HepG2 (cell line): ENCODE measurements around the gene CAB39. TPM values are rescaled to one million over a fixed set of nuclear protein-coding genes. Genes with fewer than 3 reads are reported as not detected.

ENCODE experiments used
- ATAC-seq: fragments of 200-7000 bp; cut with Tn5 transposase; 3 replicates; pipeline ENCODE4 v1.9.1; 2020; ENCODE audit warnings: mild to moderate bottlenecking, moderate library complexity
- BruUV-seq: library from RNA; stranded (reverse); fragments of 400-500 nt; replicated peaks from 2 replicates; lab custom pipeline; 2021; lab: Mats Ljungman, UMichigan
- CTCF ChIA-PET: fragments of 300-600 bp; formaldehyde crosslinking; extraction: SDS; loops from one replicate; lab custom pipeline; 2021; ENCODE audit warnings: low total read pairs, inconsistent platforms, low intra/inter-chr PET ratio; lab: Yijun Ruan, JAX
- POLR2A ChIA-PET: fragments of 350-600 bp; sonication (Branson Sonifier 250); formaldehyde crosslinking; loops from one replicate; lab custom pipeline; 2020; ENCODE audit warnings: antibody characterized with exemption, inconsistent platforms; lab: Yijun Ruan, JAX
- DNase-seq: peaks from one replicate; pipeline ENCODE4 v3.0.0-alpha.2; 2015; ENCODE audit warnings: low spot score
- FAIRE-seq: peaks from 3 replicates; lab custom pipeline; 2011; peaks lifted over from hg19 to GRCh38; lab: Jason Lieb, UNC
- H2AFZ ChIP-seq: one replicate; pipeline ENCODE4 v1.6.1; 2011; ENCODE audit warnings: low read length, inconsistent platforms
- H3K27ac ChIP-seq: fragments of 300-600 bp; 3 replicates; pipeline ENCODE4 v1.8.0; 2011; ENCODE audit warnings: mixed run types, mild to moderate bottlenecking, mixed read lengths, low read length, inconsistent platforms; ENCODE audit not compliant: insufficient read depth; ENCODE audit errors: extremely low read length
- H3K27me3 ChIP-seq, 2 experiments: fragments of 200-600 bp in 1 of 2; 2 replicates in 1 of 2; 3 replicates in 1 of 2; pipeline versions ENCODE4 v1.6.0 to v1.8.0; 2011; ENCODE audit warnings: low read length in 2 of 2, mild to moderate bottlenecking in 2 of 2, moderate library complexity in 2 of 2, inconsistent platforms in 1 of 2; ENCODE audit not compliant: insufficient read depth in 2 of 2, control insufficient read depth in 1 of 2
- H3K36me3 ChIP-seq, 2 experiments: fragments of 200-600 bp in 1 of 2; replicated peaks in 1 of 2; 2 replicates in 1 of 2; 3 replicates in 1 of 2; pipeline versions ENCODE4 v1.5.1 to v1.8.0; 2011; ENCODE audit warnings: low read length in 2 of 2, inconsistent platforms in 1 of 2; ENCODE audit not compliant: insufficient read depth in 2 of 2, control insufficient read depth in 1 of 2
- H3K4me1 ChIP-seq: 2 replicates; pipeline ENCODE4 v1.5.1; 2012; ENCODE audit warnings: low read length, inconsistent platforms; ENCODE audit not compliant: insufficient read depth
- H3K4me2 ChIP-seq: 2 replicates; pipeline ENCODE4 v1.6.0; 2011; ENCODE audit warnings: low read depth, low read length, inconsistent platforms
- H3K4me3 ChIP-seq, 3 experiments: fragments of 200-600 bp in 1 of 3; sonication (generic), shearing (Covaris generic) in 1 of 3; replicated peaks in 1 of 3; 2 replicates each; pipeline ENCODE4 v1.5.1; 2011 to 2016; ENCODE audit warnings: low read length in 3 of 3, inconsistent platforms in 2 of 3, low read depth in 2 of 3, mild to moderate bottlenecking in 2 of 3, control low read depth in 1 of 3, mixed read lengths in 1 of 3; ENCODE audit not compliant: insufficient read depth in 1 of 3
- H3K79me2 ChIP-seq: one replicate; pipeline ENCODE4 v1.6.1; 2011; ENCODE audit warnings: low read length, inconsistent platforms; ENCODE audit not compliant: insufficient read depth
- H3K9ac ChIP-seq: 2 replicates; pipeline ENCODE4 v1.6.0; 2011; ENCODE audit warnings: mild to moderate bottlenecking, low read depth, low read length, inconsistent platforms; ENCODE audit not compliant: insufficient read depth
- H3K9me3 ChIP-seq: 2 replicates; pipeline ENCODE4 v1.5.1; 2012; ENCODE audit warnings: mild to moderate bottlenecking, low read length
- H4K20me1 ChIP-seq: 2 replicates; pipeline ENCODE4 v1.6.0; 2011; ENCODE audit warnings: inconsistent platforms, mild to moderate bottlenecking, low read length, moderate library complexity; ENCODE audit not compliant: insufficient read depth
- GATA4 ChIP-seq: sonication (generic); IDR thresholded peaks from 2 replicates; pipeline ENCODE4 v1.6.1; 2016; ENCODE audit warnings: antibody characterized with exemption, low read depth, borderline replicate concordance
- ISL2 ChIP-seq: sonication (generic); formaldehyde crosslinking; IDR thresholded peaks from 2 replicates; pipeline ENCODE4 v1.5.0; 2020; ENCODE audit warnings: missing genetic modification reagents
- SP1 ChIP-seq, 2 experiments: fragments of 450-650 bp in 1 of 2; sonication (generic) in 1 of 2; formaldehyde crosslinking in 1 of 2; IDR thresholded peaks; 2 replicates each; pipeline versions ENCODE4 v1.4.0 to v1.6.1; 2016 to 2020; ENCODE audit warnings: missing genetic modification reagents in 1 of 2
- TCF12 ChIP-seq, 2 experiments: fragments of 450-650 bp in 1 of 2; sonication (generic) in 1 of 2; formaldehyde crosslinking in 1 of 2; IDR thresholded peaks; 2 replicates each; pipeline versions ENCODE4 v1.6.1 to v1.8.0; 2017 to 2022; ENCODE audit warnings: antibody characterized with exemption in 1 of 2, mild to moderate bottlenecking in 1 of 2, missing genetic modification reagents in 1 of 2, moderate library complexity in 1 of 2
- ZEB1 ChIP-seq: IDR thresholded peaks from 2 replicates; pipeline ENCODE4 v1.6.1; 2012; ENCODE audit warnings: mild to moderate bottlenecking, low read depth, inconsistent platforms; ENCODE audit not compliant: insufficient replicate concordance
- WGBS: methylation state at CpG from one replicate; pipeline ENCODE4 v1.1.6; 2017; ENCODE audit warnings: low lambda C conversion rate; 5-methylcytosine and 5-hydroxymethylcytosine counted together
- in situ Hi-C: cut with HindIII; loops from 2 replicates; pipeline ENCODE4 v1.10.0; 2017; ENCODE audit warnings: low pct_unique_long_range_greater_than_20kb; ENCODE audit not compliant: extremely low pct_ligation_motif_present
- intact Hi-C: fragments of 100-400 bp; cut with micrococcal nuclease; formaldehyde crosslinking; loops from one replicate; pipeline ENCODE4 v1.10.0; 2022; ENCODE audit not compliant: unreplicated experiment
- polyA plus RNA-seq, 8 experiments: library from polyadenylated mRNA; depleted of rRNA in 3 of 8; stranded (reverse) in 7 of 8; unstranded in 1 of 8; fragments of >200 nt; fragmentation: Illumina TruSeq in 4 of 8; extraction: Trizol in 4 of 8; gene quantifications; 2 replicates each; pipeline versions ENCODE4 v1.2.1 to v1.2.3, GENCODE V29; 2011 to 2016; ENCODE audit warnings: low read depth in 4 of 8, missing spikeins in 1 of 8, mixed read lengths in 1 of 8; ENCODE audit not compliant: insufficient read depth in 1 of 8
- total RNA-seq, 5 experiments: library from RNA; depleted of rRNA; stranded (reverse); fragments of >200 nt; fragmentation: Illumina TruSeq; extraction: Trizol; gene quantifications; 2 replicates each; pipeline ENCODE4 v1.2.3, GENCODE V29; 2016; ENCODE audit warnings: low read depth in 1 of 5
- TF ChIP-seq, protein P1 (sequence below): IDR thresholded peaks from 2 replicates; pipeline ENCODE4 v1.6.1; 2018; ENCODE audit warnings: missing genetic modification reagents, mild to moderate bottlenecking, missing compliant biosample characterization
- TF ChIP-seq, protein P2 (sequence below): sonication (generic); formaldehyde crosslinking; IDR thresholded peaks from 2 replicates; pipeline ENCODE4 v1.5.0; 2020; ENCODE audit warnings: mild to moderate bottlenecking, missing genetic modification reagents
- TF ChIP-seq, protein P3 (sequence below): IDR thresholded peaks from 2 replicates; pipeline ENCODE4 v1.6.1; 2016; ENCODE audit warnings: low read depth
- TF ChIP-seq, protein P4 (sequence below): sonication (generic); formaldehyde crosslinking; IDR thresholded peaks from 2 replicates; pipeline ENCODE4 v1.5.0; 2020; ENCODE audit warnings: mild to moderate bottlenecking, missing genetic modification reagents, borderline replicate concordance
- TF ChIP-seq, protein P5 (sequence below): sonication (generic); formaldehyde crosslinking; IDR thresholded peaks from 2 replicates; pipeline ENCODE4 v1.5.0; 2020; ENCODE audit warnings: missing genetic modification reagents
- TF ChIP-seq, protein P6 (sequence below): sonication (generic); formaldehyde crosslinking; IDR thresholded peaks from 2 replicates; pipeline ENCODE4 v1.5.1; 2020; ENCODE audit warnings: missing genetic modification reagents, mild to moderate bottlenecking, borderline replicate concordance
- TF ChIP-seq, protein P7 (sequence below): sonication (generic); formaldehyde crosslinking; IDR thresholded peaks from 2 replicates; pipeline ENCODE4 v1.4.0; 2020; ENCODE audit warnings: mild to moderate bottlenecking, missing genetic modification reagents

Gene CAB39
- total and polyA plus RNA-seq, 2 of the 13 experiments (the other 11 are each of a cell fraction or from before 2014, with no cell fraction given) = 19.3 to 45.3 TPM

DNA sequence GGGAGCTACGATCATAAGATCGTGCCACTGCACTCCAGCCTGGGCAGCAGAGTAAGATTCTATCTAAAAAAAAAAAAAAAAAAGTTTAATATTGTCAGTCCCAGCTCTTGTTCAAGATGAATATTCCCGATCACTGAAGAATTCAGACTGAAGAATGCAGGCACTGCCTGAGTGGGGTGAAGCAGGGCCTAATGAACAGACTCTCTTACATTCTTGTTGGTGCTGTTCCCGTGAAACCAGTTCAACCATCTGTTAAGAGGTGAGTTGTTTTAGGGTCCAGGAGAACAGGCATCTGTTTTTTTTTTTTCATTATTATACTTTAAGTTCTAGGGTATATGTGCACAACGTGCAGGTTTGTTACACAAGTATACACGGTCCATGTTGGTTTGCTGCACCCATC lies 17.1 kb upstream of the CAB39 start:
- WGBS = 43% methylated on average over 6 of the region's 6 CpGs
- in situ Hi-C loops (no loop called here), intact Hi-C loops (no loop called here)
- Histone ChIP-seq H3K4me2 (no peak overlapping the region), H3K9me3 (no peaks in the 10 kb centered on the region), H4K20me1 (no peaks in the 10 kb centered on the region), H2AFZ (no peak overlapping the region), H3K9ac (no peak overlapping the region), H3K4me3 (no peak overlapping the region), H3K36me3 (no peaks in the 10 kb centered on the region), H3K79me2 (no peaks in the 10 kb centered on the region), H3K27ac (no peak overlapping the region), H3K4me1 (0 out of 2 replicates have a peak, but pooled peaks cover 6% of the 10 kb centered on the region), H3K27me3 (peaks cover 0 to 19% of the 10 kb centered on the region in 2 experiments; a peak in 2 of 5 replicates)
- no peak for FAIRE-seq
- POLR2A ChIA-PET = no interaction called here
- BruUV-seq = no TSS peak
- no peak for ATAC-seq
- no peak for DNase-seq
- CTCF ChIA-PET = no interaction called here
- TF ChIP-seq, protein P1, sequence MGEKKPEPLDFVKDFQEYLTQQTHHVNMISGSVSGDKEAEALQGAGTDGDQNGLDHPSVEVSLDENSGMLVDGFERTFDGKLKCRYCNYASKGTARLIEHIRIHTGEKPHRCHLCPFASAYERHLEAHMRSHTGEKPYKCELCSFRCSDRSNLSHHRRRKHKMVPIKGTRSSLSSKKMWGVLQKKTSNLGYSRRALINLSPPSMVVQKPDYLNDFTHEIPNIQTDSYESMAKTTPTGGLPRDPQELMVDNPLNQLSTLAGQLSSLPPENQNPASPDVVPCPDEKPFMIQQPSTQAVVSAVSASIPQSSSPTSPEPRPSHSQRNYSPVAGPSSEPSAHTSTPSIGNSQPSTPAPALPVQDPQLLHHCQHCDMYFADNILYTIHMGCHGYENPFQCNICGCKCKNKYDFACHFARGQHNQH (CRISPR knock-in tag) = no peak
- TF ChIP-seq, protein P2, sequence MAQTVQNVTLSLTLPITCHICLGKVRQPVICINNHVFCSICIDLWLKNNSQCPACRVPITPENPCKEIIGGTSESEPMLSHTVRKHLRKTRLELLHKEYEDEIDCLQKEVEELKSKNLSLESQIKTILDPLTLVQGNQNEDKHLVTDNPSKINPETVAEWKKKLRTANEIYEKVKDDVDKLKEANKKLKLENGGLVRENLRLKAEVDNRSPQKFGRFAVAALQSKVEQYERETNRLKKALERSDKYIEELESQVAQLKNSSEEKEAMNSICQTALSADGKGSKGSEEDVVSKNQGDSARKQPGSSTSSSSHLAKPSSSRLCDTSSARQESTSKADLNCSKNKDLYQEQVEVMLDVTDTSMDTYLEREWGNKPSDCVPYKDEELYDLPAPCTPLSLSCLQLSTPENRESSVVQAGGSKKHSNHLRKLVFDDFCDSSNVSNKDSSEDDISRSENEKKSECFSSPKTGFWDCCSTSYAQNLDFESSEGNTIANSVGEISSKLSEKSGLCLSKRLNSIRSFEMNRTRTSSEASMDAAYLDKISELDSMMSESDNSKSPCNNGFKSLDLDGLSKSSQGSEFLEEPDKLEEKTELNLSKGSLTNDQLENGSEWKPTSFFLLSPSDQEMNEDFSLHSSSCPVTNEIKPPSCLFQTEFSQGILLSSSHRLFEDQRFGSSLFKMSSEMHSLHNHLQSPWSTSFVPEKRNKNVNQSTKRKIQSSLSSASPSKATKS (CRISPR knock-in tag) = no peak
- TF ChIP-seq, protein P3, sequence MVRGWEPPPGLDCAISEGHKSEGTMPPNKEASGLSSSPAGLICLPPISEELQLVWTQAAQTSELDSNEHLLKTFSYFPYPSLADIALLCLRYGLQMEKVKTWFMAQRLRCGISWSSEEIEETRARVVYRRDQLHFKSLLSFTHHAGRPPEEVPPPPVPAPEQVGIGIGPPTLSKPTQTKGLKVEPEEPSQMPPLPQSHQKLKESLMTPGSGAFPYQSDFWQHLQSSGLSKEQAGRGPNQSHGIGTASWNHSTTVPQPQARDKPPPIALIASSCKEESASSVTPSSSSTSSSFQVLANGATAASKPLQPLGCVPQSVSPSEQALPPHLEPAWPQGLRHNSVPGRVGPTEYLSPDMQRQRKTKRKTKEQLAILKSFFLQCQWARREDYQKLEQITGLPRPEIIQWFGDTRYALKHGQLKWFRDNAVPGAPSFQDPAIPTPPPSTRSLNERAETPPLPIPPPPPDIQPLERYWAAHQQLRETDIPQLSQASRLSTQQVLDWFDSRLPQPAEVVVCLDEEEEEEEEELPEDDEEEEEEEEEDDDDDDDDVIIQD (CRISPR knock-in tag) = no peak
- no peak for TF ChIP-seq GATA4
- no peak for TF ChIP-seq ISL2 (CRISPR knock-in tag)
- no peak for TF ChIP-seq ZEB1
- TF ChIP-seq TCF12 (IDR thresholded peaks at IDR 0.05) = no peak
- TF ChIP-seq TCF12 (CRISPR knock-in tag; IDR thresholded peaks at IDR 0.05) = no peak
- TF ChIP-seq, protein P4, sequence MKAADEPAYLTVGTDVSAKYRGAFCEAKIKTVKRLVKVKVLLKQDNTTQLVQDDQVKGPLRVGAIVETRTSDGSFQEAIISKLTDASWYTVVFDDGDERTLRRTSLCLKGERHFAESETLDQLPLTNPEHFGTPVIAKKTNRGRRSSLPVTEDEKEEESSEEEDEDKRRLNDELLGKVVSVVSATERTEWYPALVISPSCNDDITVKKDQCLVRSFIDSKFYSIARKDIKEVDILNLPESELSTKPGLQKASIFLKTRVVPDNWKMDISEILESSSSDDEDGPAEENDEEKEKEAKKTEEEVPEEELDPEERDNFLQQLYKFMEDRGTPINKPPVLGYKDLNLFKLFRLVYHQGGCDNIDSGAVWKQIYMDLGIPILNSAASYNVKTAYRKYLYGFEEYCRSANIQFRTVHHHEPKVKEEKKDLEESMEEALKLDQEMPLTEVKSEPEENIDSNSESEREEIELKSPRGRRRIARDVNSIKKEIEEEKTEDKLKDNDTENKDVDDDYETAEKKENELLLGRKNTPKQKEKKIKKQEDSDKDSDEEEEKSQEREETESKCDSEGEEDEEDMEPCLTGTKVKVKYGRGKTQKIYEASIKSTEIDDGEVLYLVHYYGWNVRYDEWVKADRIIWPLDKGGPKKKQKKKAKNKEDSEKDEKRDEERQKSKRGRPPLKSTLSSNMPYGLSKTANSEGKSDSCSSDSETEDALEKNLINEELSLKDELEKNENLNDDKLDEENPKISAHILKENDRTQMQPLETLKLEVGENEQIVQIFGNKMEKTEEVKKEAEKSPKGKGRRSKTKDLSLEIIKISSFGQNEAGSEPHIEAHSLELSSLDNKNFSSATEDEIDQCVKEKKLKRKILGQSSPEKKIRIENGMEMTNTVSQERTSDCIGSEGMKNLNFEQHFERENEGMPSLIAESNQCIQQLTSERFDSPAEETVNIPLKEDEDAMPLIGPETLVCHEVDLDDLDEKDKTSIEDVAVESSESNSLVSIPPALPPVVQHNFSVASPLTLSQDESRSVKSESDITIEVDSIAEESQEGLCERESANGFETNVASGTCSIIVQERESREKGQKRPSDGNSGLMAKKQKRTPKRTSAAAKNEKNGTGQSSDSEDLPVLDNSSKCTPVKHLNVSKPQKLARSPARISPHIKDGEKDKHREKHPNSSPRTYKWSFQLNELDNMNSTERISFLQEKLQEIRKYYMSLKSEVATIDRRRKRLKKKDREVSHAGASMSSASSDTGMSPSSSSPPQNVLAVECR (CRISPR knock-in tag) = no peak
- TF ChIP-seq, protein P5, sequence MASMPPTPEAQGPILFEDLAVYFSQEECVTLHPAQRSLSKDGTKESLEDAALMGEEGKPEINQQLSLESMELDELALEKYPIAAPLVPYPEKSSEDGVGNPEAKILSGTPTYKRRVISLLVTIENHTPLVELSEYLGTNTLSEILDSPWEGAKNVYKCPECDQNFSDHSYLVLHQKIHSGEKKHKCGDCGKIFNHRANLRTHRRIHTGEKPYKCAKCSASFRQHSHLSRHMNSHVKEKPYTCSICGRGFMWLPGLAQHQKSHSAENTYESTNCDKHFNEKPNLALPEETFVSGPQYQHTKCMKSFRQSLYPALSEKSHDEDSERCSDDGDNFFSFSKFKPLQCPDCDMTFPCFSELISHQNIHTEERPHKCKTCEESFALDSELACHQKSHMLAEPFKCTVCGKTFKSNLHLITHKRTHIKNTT (CRISPR knock-in tag) = no peak
- TF ChIP-seq, protein P6, sequence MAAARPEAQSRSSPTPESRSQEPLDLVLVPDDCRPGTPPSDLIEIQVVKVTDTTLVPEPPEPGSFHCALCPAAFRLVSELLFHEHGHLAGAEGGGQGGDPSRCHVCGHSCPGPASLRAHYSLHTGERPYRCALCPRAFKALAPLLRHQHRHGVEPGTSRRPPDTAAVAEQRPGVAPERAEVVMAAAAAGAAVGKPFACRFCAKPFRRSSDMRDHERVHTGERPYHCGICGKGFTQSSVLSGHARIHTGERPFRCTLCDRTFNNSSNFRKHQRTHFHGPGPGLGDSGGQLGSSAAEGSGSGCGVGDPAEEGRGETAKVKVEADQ = no peak
- TF ChIP-seq, protein P7, sequence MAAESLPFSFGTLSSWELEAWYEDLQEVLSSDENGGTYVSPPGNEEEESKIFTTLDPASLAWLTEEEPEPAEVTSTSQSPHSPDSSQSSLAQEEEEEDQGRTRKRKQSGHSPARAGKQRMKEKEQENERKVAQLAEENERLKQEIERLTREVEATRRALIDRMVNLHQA = no peak
- no peak for TF ChIP-seq SP1 (IDR thresholded peaks at IDR 0.05)
- no peak for TF ChIP-seq SP1 (CRISPR knock-in tag; IDR thresholded peaks at IDR 0.05)
